H1 (cell line): Measurements from ENCODE around the gene MDM4. TPM values are rescaled to one million over a fixed set of nuclear protein-coding genes. Genes with fewer than 3 reads are reported as not detected.

Source experiments
- ASH2L ChIP-seq: fragments of 200-600, 300-600 bp; sonication (generic); IDR thresholded peaks from one replicate; pipeline ENCODE4 v1.7.1; 2017; ENCODE audit warnings: low read length
- CHD7 ChIP-seq: fragments of 300-600 bp; sonication (generic); IDR thresholded peaks from 2 replicates; pipeline ENCODE4 v1.7.1; 2012; ENCODE audit warnings: low read length, moderate library complexity, mild to moderate bottlenecking, inconsistent platforms; ENCODE audit not compliant: insufficient replicate concordance
- POLR2AphosphoS5 ChIP-seq: IDR thresholded peaks from 2 replicates; pipeline ENCODE4 v1.6.1; 2011; ENCODE audit warnings: low read depth, low read length
- polyA plus RNA-seq, 7 experiments: library from polyadenylated mRNA; depleted of rRNA in 3 of 7; stranded (reverse) in 5 of 7; unstranded in 2 of 7; fragments of >200 nt in 5 of 7; fragments of 200-250 nt in 2 of 7; gene quantifications; 1 replicate in 5 of 7; 2 replicates in 1 of 7; 4 replicates in 1 of 7; pipeline versions ENCODE4 v1.2.1 to v1.2.3, GENCODE V29; 2011 to 2013; ENCODE audit warnings: missing spikeins in 2 of 7, mixed read lengths in 2 of 7
- total RNA-seq: library from RNA; stranded (reverse); fragmentation: NEBNext Ultra II Directional; extraction: Animal tissue kit (Norgen Biotek cat#: 25700); gene quantifications from 2 replicates; pipeline ENCODE4 v1.2.1, GENCODE V29; 2021

Gene MDM4
- total and polyA plus RNA-seq, 2 of the 8 experiments (the other 6 are each of a cell fraction or from before 2014, with no cell fraction given): 10.8 to 84.9 TPM

GRCh38 chr1:204471687-204472086 lies 44.5 kb upstream of the MDM4 start (continued):
- no peak for TF ChIP-seq CHD7
- no peak for TF ChIP-seq POLR2AphosphoS5
- no peak for TF ChIP-seq ASH2L
